GM20000 (cell line): ENCODE measurements around the gene NUFIP1.

Experiments
- DNase-seq: peaks from one replicate; pipeline ENCODE4 v3.0.0; 2012; ENCODE audit warnings: low spot score
- TF ChIP-seq, protein P1 (sequence below): IDR thresholded peaks from 2 replicates; pipeline ENCODE4 v1.5.1; 2012; ENCODE audit warnings: mild to moderate bottlenecking, control low read depth; ENCODE audit errors: extremely low read depth, missing control alignments

The NUFIP1 gene

DNA sequence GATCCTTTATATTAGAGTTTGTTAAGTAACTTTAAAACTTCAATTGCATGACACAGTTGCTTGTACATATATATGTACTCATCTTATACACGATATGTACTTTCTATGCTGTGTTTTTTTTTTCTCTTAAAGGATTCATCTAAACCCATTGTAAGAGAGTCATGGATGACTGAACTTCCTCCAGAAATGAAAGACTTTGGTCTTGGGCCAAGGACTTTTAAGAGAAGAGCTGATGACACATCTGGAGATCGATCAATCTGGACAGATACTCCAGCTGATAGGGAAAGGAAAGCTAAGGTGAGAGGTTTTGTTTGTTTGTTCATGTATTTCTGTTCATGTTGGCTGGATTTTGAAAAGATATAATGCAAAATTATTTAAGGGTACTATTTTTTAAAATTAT lies 26.0 kb upstream of the NUFIP1 start:
- no peak for DNase-seq

DNA sequence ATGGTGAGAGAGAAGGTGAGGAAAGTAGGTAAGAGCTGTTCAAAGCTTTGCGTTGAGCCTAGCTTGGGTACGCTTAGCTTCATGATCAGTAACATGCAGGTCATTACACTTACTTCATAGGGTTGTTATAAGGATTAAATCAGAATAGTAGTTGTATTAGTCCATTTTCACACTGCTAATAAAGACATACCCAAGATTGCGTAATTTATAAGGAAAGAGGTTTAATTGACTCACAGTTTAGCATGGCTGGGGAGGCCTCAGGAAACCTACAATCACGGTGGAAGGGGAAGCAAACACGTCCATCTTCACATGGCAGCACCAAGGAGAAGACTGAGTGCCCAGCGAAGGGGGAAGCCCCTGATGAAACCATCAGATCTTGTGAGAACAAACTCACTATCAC lies 21.9 kb upstream of the NUFIP1 start:
- DNase-seq: no peak
- TF ChIP-seq, protein P1, sequence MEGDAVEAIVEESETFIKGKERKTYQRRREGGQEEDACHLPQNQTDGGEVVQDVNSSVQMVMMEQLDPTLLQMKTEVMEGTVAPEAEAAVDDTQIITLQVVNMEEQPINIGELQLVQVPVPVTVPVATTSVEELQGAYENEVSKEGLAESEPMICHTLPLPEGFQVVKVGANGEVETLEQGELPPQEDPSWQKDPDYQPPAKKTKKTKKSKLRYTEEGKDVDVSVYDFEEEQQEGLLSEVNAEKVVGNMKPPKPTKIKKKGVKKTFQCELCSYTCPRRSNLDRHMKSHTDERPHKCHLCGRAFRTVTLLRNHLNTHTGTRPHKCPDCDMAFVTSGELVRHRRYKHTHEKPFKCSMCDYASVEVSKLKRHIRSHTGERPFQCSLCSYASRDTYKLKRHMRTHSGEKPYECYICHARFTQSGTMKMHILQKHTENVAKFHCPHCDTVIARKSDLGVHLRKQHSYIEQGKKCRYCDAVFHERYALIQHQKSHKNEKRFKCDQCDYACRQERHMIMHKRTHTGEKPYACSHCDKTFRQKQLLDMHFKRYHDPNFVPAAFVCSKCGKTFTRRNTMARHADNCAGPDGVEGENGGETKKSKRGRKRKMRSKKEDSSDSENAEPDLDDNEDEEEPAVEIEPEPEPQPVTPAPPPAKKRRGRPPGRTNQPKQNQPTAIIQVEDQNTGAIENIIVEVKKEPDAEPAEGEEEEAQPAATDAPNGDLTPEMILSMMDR: no peak

More for the DNA sequence above, 26.0 kb upstream of the NUFIP1 start:
- TF ChIP-seq, protein P1: no peak

DNA sequence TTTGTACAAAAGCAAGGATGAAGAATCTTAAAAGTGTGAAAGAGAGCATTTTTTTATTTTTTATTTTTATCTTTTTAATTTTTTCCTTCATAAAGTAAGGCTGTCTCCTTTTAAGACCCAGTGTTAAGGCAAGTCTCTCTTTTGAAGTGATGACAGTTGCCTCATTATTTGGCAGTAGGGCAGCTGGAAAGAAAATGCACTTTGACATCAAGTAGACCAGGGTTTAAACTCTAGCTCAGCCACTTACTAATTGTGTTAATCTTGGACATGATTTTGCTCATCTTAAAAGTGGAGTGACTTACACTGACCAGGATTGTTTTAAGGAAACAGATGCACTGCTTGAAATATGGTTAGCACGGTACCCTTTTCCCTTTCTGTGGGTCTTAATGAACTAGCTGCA lies 18.6 kb upstream of the NUFIP1 start:
- no peak for DNase-seq
- TF ChIP-seq, protein P1: no peak

DNA sequence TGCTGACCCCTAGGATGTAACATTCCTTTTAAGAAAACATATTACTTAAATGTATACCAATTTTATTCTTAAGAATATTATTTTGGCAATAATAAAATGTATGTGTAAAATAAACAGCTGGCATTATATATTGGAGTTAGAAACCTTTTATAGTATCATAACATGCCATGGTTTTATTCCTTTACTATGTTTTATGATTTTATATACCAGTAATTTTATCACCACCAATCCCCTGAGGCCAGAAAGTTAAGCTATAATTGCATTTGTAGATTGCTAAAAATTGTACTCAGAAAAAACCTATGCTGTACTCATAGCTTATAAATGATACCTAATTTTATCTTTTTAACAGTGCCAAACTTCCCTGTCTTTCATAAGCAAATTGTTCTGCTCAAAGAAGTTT lies 18.0 kb upstream of the NUFIP1 start:
- TF ChIP-seq, protein P1: no peak
- DNase-seq: no peak

DNA sequence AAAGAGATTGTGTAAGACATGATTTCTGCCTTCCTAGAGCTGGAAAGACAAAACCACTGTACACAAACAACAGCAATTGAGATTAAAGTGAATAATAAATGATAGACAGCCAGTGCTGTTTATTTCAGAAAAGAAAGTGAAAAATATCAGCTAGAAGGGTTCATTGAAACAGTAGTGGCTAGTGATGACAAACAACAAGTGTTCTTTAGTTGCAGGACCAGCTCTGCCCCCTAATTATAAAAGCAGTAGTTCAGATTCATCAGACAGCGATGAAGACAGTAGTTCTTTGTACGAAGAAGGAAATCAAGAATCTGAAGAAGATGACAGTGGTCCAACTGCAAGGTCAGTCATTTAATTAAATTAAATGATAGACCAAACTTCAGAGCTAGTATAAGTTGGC lies 14.8 kb upstream of the NUFIP1 start:
- TF ChIP-seq, protein P1: no peak
- no peak for DNase-seq

DNA sequence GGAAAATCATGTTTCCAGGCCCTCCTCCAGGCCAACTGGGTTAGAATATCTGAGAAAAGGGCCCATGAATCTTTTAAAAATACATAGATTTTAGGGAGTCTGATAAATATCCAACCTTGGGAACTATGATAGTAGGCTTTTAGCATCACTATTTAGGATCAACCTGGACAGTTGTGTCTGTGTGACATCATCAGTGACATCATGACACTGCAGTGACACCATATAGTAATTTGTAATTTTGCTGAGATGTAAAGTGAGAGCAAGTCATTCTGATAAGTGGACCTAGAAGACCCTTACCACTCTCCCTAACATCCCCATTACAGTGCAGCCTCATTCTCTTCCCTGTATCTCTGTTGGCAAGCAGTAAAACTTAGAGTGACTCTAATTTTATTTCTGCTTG lies 14.1 kb upstream of the NUFIP1 start:
- TF ChIP-seq, protein P1: no peak
- DNase-seq: no peak

DNA sequence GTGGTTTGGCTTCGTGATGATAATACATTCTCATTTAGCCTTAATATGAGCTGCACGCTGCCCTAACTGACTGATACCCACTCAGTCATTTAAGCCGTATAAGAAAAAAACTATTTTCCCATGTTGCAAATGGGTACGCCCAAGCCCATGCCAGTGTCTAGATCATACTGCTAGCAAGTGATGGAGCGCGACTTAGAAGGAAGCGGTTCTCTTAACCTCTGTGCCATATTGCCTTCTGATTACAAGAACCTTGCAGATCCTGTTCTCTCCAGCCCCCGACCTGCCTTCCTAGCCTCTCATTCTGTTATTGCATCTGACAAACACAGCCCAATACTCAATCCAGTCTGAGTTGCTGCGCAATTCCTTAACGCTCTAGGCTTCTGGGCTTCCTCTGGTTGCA lies 670 bp upstream of the NUFIP1 start:
- TF ChIP-seq, protein P1: no peak

More for the DNA sequence above, 670 bp upstream of the NUFIP1 start:
- no peak for DNase-seq
